ENCODE results near the gene LRRC8E.
"Not testable (repeated sequence)": the region's sequence is repeated elsewhere in the genome, so short reads cannot be mapped to it uniquely, and the experiment has no call there.

LRRC8E gene

DNA sequence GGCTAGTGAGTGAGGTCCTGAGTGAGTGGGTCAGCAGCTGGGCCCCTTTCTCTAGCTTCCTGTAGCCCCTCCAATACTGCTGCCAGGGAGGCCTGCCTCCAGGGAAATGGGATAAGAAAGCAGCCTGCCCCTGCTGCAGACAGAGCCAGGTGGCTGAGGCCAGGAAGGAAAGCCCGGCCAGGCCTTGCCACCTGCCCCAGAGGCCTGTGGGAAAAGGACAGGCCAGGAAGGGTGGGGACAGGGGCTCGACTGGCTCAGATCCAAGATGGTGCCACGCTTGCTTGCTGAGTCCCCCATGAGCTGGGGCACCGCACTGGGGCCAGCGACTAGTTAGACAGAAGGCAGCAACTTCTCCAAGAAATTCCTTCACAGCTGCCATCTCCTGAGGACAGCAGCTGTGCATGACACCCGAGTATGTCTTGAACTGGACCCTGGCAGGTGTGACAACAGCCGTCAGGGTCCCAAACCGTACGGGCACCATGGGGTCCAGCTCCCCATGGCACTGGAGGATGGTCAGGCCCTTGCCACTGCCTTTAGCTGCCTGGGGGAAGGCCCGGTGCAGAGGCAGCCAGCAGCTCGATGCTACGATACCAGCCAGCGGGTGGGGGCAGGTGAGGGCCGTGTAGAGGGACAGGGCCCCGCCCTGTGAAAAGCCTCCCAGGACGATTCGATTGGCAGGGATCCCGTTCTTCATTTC lies 9.1 kb upstream of the LRRC8E start:
- DNase-seq = peak in 1 of 10 donors; percentile 75
- intact Hi-C loops (cut with DNase I) = no loop called here

DNA sequence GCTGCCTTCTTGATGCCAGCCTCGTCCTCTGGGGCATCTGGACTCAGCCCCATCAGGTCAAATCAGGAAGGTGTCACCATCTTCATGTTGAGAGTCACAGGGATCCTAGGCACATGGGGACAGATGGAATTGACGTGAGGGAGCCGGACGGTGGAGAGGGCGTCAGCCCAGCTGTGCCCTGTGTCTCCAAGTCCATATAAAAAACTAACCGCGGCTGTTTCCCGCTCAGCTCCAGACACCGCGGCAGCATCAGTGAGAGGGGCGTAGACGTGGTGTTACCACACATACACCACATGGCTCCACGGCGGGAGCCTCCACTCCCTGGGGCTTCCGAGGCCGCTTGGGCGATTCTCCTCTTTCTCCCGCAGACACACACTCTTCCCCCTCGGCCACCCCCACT lies 8.5 kb upstream of the LRRC8E start:
- intact Hi-C loops (cut with DNase I) = no loop called here
- peak in 1 of 10 donors; percentile 67 for DNase-seq

DNA sequence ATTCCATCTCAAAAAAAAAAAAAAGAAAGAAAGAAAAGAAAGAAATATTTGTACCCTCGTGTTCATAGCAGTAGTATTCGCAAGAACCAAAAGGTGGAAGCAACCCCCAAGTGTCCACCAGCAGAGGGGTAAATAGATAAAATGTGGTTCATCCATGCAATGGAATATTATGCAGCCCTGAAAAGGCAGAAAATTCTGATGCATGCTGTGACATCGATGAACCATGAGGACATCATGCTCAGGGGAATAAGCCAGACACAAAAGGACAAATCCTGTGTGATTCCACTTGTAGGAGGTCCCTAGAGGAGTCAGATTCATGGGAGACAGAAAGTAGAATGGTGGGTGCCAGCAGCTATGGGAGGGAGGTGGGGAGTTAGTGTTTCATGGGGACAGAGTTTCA lies 6.4 kb upstream of the LRRC8E start:
- DNase-seq = no peak
- intact Hi-C loops (cut with DNase I) = no loop called here

DNA sequence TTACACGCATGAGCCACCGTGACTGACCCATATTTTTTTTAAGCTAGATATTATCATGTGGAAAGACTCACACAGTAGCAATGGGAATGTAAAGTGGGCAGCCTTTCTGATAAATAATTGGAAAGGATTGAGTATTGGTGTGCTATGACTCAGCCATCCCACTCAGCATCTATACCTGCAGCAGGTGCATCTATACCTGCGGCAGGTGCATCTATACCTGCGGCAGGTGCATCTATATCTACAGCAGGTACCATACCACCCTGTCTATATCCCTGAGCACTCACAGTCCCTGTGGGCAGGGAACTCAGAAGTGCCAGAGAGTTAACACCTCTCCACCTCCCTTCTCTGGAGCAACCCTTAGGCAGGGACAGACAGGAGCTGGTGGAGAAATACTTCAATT lies 5.2 kb upstream of the LRRC8E start:
- intact Hi-C loops (cut with DNase I) = no loop called here
- DNase-seq = no peak

DNA sequence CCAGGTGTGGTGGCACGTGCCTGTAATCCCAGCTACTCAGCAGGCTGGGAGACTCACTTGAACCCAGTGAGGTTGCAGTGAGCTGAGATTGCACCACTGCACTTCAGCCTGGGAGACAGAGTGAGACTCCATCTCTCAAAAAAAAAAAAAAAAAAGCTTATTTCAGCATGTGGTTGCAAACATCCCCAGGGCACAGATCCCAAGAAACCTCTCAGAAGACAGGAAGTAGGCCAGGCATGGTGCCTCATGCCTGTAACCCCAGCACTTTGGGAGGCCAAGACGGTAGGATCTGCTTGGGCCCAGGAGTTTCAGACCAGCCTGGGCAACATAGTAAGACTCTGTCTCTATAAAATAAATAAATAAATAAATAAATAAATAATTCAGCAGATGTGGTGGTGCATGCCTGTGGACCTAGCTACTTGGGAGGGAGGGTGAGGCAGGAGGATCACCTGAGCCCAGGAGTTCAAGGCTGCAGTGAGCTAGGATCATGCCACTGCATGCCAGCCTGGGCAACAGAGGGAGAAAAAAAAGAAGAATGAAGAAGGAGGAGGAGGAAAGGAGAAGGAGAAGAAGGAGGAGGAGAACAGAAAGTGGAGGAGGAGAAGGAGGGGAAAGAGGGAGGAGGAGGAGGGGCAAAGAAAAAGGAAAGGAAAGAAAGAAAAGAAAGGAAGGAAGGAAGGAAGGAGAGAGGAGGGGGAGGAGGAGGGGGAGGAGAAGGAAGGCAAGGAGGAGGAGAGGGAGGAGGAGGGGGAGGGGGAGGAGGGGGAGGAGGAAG lies 4.3 kb upstream of the LRRC8E start:
- no peak for DNase-seq
- intact Hi-C loops (cut with DNase I) = no loop called here

DNA sequence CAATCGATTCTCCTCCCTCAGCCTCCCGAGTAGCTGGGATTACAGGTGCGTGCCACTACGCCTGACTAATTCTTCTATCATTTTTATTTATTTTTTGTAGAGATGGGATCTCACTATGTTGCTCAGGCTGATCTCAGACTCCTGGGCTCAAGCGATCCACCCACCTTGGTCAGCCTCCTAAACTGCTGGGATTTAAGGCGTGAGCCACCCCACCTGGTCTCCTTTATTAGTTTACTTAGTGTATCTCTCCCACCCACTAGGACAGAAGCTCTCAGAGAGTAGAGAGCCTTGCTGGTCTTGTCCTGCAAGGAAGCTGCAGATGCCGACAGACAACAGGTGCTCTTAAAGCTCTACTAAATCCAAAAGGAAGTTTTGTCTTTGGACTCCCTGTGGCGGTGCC lies 2.5 kb upstream of the LRRC8E start:
- DNase-seq = no peak
- intact Hi-C loops (cut with DNase I) = no loop called here

DNA sequence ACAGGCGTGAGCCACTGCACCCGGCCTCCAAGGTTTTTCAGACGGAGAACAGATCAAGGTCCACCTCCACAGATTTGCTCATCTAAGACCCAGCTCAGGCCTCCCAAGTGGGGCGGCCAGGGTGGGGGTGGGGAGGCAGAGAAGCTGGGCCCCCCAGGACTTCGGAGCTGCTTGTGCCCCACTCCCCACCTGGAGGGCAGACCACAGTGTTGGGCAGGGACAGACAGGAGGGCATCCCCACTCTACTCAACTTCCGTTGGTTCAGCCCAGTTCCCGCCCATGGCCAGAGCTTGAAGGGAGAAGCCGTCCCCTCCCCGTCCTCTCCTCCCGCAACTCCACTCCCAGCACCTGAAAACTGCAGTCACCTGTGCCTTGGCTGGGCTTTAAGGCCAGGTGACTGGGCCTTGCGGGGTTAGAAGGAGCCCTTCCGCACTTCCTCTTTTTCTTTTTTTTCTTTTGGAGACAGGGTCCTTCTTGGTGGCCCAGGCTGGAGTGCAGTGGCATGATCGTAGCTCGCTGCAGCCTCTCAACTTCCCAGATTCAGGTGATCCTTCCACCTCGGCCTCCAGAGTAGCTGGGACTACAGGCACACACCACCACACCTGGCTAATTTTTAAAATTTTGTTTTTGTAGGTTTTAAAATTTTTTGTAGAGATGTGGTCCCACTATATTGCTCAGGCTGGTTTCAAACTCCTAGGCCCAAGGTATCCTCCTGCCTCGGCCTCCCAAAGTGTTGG lies 734 bp upstream of the LRRC8E start:
- intact Hi-C loops (cut with DNase I) = no loop called here

DNA sequence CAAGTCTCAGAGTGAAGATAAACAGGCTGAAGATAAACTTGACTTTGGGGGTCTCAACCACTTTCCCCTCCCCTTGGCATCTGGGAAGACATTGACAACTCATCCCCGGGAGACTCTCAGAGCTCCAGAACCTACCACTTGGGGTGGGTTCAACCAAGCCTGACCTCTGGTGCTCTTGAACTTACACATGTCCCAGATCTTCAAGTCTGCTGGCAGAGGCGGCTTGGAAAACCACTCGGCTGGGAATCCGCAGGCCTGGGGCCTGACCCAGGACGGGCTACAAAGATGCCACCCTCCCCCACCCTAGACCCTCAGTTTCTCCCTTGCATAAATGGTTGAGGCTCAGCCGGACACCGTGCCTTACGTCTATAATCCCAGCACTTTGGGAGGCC lies 512 bp downstream of the LRRC8E start:
- intact Hi-C loops (cut with DNase I) = no loop called here
- DNase-seq = no peak

More for the DNA sequence above, 734 bp upstream of the LRRC8E start:
- no peak for DNase-seq

DNA sequence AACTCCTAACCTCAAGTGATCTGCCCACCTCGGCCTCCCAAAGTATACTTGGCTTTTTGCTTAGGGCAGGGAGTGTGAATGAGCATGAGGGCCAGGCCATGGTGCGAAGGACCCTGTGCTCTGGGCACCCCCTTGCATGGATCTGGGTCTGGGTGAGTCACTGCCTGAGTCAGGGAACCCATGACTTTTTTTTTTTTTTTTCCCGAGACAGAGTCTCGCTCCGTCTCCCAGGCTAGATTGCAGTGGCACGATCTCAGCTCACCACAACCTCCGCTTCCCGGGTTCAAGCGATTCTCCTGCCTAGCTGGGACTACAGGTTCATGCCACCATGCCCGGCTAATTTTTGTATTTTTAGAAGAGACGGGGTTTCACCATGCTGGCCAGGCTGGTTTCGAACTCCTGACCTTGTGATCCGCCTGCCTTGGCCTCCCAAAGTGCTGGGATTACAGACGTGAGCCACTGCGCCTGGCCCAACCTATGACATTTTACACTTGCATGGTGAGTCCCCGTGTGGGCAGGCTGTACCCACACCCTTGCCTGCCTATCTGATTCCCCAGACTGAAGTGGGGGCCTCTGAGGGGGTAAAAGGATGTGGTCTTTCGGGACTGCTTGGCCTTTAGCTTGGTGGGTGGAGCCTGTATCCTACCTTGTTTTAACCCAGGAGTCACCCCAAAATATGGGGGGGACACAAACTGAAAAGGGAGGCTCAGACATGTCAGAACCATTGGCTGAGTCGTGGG lies 5.2 kb downstream of the LRRC8E start:
- intact Hi-C loops (cut with DNase I); DNase-seq: not testable (repeated sequence)

DNA sequence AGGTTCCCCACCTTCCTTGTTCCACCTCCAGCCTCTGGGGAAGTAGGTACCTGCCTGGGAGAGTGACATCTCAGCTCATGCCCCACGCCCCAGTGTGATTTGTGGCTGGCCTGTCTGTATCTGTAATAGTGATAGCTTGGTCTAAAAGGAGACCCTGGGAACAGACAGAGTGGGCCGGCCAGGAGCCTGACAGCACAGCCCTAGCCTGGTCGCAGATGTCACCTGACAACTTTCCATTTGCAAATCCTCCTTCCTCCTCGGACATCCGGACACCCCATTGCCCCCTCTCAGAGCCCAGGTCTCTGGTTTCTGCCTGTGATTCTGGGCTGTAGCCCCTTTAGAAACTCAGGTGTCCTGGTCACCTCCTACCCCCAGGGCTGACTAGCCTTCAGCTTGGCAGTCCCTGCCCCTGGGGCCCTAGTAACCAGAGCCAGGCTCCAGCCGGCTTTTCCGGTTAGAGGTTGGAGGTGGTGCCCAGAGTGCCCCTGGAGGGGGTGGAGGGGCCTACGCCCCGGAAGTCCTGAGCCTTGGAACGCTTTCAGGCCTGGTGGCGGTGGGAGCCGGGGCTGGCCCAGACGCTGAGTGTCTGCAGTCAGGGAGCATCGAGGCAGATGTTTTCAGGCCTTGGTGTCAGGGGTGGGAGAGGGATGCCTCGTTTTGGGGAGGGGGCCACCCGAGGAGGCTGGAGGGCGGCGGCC lies 6.5 kb downstream of the LRRC8E start:
- intact Hi-C loops (cut with DNase I) = no loop called here
- no peak for DNase-seq

DNA sequence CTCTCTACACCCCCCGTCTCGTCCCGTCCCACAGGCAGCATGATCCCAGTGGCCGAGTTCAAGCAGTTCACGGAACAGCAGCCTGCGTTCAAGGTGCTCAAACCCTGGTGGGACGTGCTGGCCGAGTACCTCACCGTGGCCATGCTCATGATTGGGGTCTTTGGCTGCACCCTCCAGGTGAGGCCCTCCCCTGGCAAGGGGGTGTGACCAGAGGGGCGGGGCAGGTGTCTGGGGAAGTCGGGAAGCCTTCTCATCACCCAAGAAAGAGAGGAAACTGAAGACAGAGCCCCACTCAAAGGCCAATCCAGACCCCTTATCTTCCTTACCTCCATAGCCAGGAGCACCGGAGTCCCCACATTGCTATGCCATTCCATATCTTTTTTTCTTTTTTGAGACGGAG lies 7.3 kb downstream of the LRRC8E start:
- intact Hi-C loops (cut with DNase I) = no loop called here
- DNase-seq = no peak

DNA sequence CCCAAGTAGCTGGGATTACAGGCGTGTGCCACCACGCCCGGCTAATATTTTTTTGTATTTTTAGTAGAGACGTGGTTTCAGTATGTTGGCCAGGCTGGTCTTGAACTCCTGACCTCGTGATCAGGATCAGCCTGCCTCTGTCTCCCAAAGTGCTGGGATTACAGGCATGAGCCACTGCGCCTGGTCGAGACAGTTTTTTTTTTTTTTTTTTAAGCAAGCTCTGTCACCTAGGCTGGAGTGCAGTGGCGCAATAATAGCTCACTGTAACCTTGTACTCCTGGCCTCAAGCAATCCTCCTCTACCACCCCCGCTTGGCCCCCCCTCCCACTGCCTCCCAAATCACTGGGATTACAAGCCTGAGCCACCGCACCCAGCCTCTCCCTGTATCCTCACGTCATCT lies 9.0 kb downstream of the LRRC8E start:
- intact Hi-C loops (cut with DNase I) = no loop called here
- no peak for DNase-seq

DNA sequence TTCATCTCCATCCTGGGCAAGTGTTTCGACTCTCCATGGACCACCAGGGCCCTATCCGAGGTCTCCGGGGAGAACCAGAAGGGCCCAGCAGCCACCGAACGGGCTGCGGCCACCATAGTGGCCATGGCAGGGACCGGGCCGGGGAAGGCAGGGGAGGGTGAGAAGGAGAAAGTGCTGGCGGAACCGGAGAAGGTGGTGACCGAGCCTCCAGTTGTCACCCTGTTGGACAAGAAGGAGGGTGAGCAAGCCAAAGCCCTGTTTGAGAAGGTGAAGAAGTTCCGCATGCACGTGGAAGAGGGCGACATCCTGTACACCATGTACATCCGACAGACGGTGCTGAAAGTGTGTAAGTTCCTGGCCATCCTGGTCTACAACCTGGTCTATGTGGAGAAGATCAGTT lies 10.7 kb downstream of the LRRC8E start:
- intact Hi-C loops (cut with DNase I) = no loop called here
- no peak for DNase-seq

DNA sequence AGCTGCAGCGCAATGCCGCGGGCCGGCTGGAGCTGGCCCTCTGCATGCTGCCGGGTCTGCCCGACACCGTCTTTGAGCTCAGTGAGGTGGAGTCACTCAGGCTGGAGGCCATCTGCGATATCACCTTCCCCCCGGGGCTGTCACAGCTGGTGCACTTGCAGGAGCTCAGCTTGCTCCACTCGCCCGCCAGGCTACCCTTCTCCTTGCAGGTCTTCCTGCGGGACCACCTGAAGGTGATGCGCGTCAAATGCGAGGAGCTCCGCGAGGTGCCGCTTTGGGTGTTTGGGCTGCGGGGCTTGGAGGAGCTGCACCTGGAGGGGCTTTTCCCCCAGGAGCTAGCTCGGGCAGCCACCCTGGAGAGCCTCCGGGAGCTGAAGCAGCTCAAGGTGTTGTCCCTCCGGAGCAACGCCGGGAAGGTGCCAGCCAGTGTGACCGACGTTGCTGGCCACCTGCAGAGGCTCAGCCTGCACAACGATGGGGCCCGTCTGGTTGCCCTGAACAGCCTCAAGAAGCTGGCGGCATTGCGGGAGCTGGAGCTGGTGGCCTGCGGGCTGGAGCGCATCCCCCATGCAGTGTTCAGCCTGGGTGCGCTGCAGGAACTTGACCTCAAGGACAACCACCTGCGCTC lies 11.6 kb downstream of the LRRC8E start:
- intact Hi-C loops (cut with DNase I) = no loop called here
- no peak for DNase-seq

DNA sequence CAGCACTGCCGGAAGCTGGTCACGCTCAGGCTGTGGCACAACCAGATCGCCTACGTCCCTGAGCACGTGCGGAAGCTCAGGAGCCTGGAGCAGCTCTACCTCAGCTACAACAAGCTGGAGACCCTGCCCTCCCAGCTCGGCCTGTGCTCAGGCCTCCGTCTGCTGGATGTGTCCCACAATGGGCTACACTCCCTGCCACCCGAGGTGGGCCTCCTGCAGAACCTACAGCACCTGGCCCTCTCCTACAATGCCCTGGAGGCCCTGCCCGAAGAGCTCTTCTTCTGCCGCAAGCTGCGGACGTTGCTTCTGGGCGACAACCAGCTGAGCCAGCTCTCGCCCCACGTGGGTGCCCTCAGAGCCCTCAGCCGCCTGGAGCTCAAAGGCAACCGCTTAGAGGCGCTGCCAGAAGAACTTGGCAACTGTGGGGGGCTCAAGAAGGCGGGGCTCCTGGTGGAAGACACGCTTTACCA lies 12.1 kb downstream of the LRRC8E start:
- no peak for DNase-seq
- intact Hi-C loops (cut with DNase I) = no loop called here

DNA sequence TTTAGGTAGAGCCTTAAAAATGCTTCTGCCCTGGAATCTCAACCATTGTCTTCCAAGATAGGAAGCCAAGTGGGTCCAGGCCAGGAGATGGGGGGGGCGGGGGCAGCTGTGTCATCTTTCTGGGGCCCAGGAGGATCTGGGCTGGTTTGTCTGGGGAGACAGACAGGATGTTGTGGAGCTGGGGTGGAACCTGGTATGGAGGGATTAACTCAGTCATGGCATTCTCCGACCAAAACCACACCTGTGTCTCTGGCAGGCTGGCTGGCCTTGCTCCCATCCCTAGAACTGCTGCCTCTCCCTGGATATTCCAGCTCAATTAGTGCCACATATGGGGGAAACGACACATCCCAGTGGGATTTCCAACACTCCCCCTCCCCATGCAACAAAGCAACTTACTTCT lies 12.6 kb downstream of the LRRC8E start:
- DNase-seq = no peak
- intact Hi-C loops (cut with DNase I) = no loop called here

DNA sequence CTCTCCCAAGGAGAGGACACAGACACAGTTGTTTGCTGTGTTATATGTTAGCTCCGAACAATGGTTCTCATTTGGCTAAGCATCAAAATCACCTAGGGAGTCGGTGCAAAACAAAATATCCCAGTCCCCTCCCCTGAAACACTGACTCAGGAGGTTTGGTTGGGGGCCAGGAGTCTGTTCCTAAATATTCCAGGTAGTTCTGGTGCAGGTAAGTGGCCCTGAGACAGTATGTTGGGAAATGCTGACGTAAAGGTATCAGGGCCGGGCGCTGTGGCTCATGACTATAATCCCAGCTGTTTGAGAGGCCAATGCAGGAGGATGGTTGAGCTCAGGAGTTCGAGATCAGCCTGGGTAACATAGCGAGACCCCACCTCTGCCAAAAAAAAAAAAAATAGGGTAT lies 13.0 kb downstream of the LRRC8E start:
- intact Hi-C loops (cut with DNase I) = no loop called here
- DNase-seq = no peak

DNA sequence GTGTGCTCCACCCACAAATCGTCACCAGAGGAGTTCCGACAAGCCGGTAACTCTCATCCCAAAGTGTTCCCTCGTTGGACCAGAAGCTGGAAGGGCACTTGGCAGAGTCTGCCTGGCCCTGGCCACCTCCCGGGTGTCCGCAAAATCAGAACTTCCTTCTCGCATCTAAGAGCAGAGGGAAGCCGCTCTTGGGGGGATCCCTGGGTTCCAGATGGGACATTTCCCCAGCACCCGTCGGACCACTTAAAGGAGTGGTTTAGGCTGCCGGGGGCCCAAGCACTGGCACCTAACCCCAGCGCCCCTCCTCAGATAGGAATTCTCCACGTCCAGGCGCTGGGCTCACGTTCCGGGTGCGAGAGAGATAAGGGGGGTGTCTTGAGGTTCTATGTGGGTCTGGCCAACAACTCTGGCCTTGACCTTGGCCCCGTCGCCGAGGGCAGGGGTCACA lies 14.5 kb downstream of the LRRC8E start:
- peak in 1 of 10 donors; percentile 83 for DNase-seq
- intact Hi-C loops (cut with DNase I) = no loop called here

DNA sequence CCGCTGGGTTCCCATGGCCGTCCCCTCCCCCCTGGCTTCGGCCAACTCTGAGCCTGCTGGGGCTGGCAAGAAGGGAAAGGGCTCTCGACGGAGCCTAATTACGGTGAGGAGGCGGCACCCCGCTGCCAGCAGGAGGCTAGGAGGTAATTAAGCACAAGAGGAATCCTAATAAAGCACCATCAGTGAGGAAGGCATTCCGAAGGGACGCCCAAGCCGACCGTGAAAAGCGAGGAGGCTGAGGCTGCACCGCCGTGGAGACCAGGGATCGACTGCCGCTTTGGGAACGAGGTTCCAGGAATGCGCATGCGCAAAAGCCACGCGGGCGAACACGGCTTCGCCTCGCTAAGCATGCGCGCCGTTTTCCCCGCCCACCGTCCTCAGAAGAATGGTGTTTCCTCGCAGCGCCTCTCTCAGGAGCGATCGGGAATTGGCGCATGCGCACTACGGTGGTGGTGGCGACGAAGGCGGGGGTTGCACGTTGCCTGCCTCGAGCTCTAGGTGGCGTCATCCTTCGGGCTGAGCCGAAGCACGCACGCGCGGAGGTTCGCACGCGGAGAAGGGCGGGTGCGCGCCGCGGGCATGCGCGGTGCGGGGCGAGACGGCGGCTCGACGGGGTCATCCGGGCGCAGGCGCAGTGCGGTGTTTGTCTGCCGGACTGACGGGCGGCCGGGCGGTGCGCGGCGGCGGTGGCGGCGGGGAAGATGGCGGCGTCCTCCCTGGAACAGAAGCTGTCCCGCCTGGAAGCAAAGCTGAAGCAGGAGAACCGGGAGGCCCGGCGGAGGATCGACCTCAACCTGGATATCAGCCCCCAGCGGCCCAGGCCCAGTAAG lies 15.1 kb downstream of the LRRC8E start, which contains the start of gene MAP2K7:
MAP2K7 (plus strand) TSS at position 634 of the 830 bp plus-strand sequence; CDS start at position 702, 68 bp downstream.
- DNase-seq = peak; percentile 98 to 100 (median 100)
- intact Hi-C loops (cut with DNase I) = loop anchor here (2.0 kb wide), 1 partner anchor 15 kb away; no protein-coding TSS in a partner anchor
